Measurements from ENCODE around the gene ZEB2.

The ZEB2 gene

DNA sequence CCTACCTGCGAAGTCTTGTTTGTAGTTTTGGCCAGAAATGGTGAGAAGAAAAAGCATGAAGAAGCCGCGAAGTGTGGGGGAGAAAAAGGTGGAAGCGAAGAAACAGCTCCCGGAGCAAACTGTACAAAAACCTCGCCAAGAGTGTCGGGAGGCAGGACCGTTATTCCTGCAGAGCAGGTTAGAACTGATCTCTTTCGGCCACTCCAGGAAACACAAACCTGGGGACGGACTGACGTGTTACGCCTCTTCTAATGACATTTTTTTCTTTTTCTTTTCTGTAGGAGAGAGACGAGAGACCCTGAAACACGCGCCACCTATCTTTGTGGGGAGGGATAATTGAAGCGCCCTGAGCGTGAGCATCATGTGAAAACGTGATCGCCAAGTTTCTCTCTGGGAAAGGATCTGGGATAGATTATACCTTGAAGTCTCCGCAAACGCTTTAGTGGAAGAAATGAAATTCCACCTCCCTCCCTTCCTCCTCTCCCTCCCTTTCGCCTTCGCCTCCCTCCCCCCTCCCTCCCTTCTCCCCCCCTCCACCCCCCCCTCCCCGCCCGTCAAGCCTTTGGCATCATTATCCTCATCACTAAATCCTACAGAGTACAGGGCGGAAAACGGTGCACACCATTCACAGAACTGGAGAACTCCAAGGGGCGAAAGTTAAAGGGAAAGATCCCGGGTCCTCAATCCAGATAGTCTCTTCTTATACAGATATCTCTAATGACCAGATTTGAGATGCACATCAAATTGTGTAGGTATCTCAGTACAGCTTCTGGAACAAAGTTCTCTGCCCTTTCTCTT lies at the start of gene ZEB2:
Gene ZEB2, minus strand, starts transcription at position 186 of the 798 bp plus-strand sequence. CDS start 2,769 bp downstream, outside the sequence.
- no peak within 1 kb of the TSS for H3K27ac ChIP-seq
- DNase-seq (ENCODE audit: low read depth, low spot score) = no peak

DNA sequence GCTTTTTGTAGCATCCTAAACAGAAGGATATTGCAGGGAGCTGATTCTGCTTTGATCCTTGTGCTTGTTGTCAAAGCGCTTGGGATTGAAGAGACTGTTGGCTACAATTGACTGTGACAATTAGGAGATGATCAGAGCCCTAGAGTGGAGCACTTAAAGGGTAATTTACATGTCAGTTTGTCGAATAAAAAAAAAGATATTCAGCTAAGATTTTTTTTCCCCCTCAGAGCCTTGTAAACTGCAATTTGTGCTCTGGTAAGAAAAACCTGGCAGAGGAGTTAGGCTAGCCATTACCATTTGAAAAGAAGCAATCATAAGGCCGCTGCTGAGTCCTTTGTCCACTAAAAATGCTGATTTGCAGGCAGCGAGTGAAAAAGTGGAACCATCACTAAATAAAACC lies 47.8 kb upstream of the ZEB2 start:
- no peak overlapping the region for H3K27ac ChIP-seq
- no peak for DNase-seq (ENCODE audit: low read depth, low spot score)

DNA sequence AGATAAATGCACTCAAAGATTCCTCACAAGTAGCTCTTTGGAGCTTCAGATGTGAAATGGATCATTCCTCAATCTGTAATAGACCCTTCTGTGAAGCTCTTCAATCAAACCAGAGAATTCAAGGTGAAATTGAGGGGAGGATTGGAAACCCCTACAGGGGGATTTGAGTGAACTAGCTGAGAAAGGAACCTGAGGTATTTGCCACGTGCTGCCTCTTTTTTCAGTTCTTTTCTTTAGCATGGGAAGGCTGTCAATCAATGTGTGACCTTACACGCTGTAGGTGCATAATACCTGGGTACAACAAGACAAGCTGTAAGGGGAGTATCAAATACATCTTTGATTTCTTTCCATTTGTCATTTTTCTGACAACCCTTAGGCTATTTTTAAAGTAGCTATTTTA lies 46.5 kb upstream of the ZEB2 start:
- H3K27ac ChIP-seq = no peak overlapping the region
- no peak for DNase-seq (ENCODE audit: low read depth, low spot score)

DNA sequence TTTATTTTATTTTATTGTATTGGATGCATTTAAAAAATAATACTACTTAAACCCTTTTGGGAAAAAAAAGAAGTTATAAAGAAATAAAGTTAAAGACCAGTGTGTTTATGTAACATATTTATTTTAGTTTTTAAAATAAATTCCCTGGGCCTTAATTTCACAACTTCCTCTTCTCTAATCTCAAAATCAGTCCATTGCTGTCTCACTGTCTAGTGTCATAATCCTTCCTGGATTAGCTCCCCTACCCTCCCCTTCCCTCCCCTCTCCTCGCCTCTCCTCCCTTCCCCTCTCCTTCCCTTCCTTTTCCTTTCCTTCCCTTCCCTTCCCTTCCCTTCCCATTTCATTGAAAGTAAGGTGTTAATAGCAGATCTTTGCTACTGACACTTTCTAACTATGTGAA lies 40.3 kb upstream of the ZEB2 start:
- no peak overlapping the region for H3K27ac ChIP-seq
- no peak for DNase-seq (ENCODE audit: low read depth, low spot score)

DNA sequence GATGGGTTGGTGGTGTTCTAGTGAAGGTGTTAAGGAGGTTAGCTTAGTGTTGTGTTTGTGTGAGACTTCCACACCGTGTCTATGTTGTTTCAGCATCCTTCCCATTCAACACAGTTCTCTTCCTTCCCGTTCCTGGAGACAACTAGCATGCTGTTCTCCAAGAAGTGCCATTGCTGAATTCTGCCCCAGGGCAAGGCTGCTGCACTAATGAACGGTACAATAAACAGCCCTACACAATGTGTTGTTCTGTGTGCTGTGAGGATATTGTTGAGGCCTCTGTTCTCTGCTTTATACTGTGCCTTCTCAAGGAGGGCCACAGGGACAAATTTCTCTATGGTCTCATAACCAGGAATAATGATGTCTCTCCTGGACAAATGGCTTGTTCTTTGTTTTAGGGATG lies 39.8 kb upstream of the ZEB2 start:
- H3K27ac ChIP-seq = no peak overlapping the region
- no peak for DNase-seq (ENCODE audit: low read depth, low spot score)

DNA sequence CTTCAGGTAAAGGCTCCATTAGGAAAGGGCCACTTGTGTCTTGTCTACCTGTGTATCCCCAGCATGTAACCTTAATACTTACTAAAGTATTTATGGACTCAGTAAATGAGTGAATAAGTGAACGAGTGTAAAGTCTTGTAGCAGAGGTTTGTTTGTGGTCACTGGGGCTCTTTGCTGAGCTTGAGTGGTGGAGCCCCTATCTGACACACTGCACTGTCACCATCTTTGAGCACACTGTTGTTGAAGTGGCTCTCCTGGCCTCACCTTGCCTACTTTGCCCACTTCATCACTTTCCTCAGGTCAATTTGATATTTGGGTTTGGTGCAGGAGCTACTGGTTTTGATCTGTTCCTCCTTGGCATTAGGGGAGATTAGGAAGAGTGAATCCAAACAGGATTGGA lies 39.3 kb upstream of the ZEB2 start:
- H3K27ac ChIP-seq = no peak overlapping the region
- DNase-seq (ENCODE audit: low read depth, low spot score) = no peak

DNA sequence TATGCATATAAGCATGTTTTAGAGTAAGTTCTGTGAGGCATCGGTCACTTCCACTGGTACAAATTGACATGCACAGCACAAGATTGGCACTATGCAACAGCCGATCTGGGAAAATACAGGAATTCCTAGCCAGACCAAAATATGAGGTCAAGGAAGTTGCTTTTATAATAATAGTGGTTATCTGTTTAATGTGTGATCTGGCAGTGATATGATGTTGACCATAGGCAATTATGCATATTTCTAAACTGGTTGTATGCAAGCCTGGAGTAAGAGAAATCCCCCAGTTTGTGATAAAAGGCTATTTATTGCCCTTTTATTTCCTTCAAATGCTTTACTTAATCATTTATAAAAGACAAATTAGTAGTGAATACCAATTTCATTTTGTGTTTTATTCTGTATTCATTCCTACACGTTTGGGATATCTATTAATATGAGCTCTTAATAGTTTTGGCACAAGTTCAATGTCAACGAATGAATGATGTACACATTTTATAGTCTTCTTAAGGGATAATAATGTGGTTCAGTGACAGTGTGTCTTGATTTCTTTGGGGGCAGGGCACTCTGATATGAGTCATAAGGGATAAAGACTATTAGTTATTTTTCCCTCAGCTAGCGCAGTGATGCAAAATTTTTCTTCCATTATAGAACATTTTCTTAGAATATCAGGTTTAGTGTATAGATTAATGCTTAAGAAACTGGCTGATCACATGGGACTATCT lies 34.7 kb upstream of the ZEB2 start:
- DNase-seq (ENCODE audit: low read depth, low spot score) = no peak
- H3K27ac ChIP-seq = no peak overlapping the region

DNA sequence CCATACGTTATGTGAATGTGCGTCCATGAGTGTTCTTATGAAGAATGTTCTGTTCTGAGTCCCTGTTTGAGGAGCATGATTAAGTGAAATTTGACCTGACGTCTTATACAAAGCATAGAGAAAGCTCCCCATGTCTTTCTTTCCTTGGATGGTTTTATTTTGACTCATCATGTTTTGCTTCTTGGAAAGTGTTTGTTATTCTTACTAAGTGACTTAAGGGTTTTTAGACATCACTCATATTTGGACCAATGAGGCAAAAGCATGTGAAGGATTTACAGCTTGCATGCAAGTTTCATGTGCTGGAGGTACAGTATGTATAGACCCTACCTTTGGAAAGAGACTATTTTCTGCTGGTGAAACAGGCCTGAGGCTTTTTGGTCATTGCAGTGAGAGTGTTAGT lies 33.5 kb upstream of the ZEB2 start:
- DNase-seq (ENCODE audit: low read depth, low spot score) = peak; percentile 59
- no peak overlapping the region for H3K27ac ChIP-seq

DNA sequence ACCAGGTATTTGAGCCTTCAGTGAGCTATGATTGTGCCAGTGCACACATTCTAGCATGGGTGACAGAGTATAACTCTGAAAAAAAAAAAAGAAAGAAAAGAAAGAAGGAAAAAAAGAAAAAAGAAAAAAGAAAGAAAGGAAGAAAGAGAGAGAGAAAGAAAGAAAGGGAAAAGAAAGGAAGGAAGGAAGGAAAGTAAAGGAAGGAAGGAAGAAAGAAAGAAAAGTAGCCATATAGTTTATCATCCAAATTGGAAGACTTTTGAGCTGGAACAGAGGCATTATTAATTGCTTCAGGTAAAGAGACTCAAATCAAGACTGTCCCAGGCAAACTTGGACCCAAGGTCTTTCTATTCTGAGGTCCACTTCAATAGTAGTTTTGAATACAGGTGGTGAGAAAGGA lies 32.9 kb upstream of the ZEB2 start:
- no peak overlapping the region for H3K27ac ChIP-seq
- no peak for DNase-seq (ENCODE audit: low read depth, low spot score)

DNA sequence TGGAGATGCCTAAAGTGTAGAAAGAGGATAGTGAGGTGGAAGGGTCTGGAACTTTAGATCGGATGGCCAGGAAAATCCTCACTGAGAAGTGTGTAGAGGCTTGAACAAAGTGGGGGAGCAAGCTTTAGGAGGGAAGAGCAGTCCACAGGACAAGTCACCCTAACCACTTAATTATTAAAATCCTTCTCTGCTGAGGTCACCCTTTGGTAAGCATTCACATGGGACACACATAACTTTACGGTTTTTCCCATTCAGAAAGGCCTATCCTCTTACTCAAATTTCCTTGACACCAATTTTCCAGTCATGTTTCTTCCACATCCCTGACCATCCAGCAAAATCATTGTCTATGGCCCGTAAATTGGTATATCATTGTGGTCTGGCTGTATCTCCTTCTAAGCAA lies 31.0 kb upstream of the ZEB2 start:
- no peak overlapping the region for H3K27ac ChIP-seq
- no peak for DNase-seq (ENCODE audit: low read depth, low spot score)

DNA sequence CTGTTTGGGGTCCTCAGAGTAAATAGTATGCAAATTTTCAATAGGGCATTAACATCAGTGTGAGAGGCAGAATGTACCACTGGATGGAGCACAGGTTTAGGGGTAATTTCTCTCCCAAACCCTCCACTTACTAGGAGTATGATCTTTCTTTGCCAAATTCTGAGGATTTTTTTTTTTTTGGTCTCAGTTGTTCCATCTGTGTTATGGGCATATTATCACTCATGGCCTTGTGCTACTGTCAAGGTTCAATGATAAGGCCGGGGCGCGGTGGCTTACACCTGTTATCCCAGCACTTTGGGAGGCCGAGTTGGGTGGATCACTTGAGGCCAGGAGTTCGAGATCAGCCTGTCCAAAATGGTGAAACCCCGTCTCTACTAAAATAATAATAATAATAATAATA lies 30.2 kb upstream of the ZEB2 start:
- no peak for DNase-seq (ENCODE audit: low read depth, low spot score)
- H3K27ac ChIP-seq = no peak overlapping the region

DNA sequence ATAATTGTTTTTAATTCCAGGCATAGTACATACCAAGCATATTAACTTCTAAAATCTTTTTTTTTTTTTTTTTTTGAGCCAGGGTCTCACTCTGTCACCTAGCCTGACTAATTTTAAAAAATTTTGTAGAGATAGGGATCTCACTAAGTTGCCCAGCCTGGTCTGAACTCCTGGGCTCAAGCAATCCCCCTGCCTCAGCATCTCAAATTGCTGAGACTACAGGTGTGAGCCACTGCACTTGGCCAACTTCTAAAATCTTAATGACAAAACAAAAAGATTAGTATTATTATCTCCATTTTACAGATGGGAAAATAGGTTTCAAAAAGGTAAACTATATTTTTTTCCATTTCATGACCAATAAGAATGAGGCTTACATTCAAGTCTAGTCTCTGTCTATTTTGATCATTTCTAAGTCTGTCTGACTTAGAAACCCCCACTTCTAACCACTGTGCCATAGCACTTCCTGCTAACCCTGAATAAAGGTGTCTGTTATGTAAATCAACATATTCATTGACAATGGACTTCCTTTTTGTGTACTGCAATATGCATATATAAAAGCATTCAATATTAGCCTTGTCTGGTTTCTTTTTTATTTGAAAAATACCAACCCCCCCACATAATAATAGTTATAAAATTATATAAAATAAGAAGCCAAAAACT lies 28.7 kb upstream of the ZEB2 start:
- DNase-seq (ENCODE audit: low read depth, low spot score) = no peak
- no peak overlapping the region for H3K27ac ChIP-seq

DNA sequence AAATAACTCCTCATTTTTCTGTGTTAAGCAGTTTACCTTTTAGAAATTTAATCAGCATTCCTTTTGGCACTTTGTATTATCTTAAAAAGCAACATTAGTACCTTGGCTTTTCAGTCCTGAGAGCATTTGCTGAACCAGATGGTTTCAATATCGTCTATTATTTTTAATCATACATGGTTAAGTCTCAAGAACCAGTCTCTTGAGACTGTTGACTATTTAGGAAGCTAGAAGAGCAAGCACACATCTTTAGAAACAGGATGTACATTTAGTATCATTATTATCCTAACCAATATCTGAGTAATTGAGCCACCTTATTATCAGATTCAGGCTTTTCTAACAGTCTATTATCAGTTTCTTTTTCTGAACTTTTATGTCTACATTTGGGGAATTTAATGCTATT lies 28.2 kb upstream of the ZEB2 start:
- DNase-seq (ENCODE audit: low read depth, low spot score) = no peak
- no peak overlapping the region for H3K27ac ChIP-seq

DNA sequence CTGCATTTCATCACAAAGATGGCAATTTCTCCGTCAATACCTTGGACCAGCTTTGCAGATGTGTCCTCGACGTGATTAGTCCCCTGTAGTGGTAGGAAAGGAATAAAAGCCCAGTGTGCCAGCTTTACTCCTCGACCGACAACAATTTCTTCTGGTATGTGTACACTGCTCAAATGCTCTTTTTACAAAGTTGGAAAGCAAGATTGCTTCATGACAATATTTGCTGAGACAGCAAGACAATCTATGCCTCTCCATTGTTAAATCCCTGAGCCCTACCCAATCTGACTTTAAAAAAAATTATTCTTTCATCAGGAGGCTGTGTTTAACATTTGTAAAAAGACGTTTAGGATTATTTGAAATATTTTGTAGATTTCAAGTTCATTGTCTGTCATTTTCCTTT lies 27.6 kb upstream of the ZEB2 start:
- no peak for DNase-seq (ENCODE audit: low read depth, low spot score)
- no peak overlapping the region for H3K27ac ChIP-seq

DNA sequence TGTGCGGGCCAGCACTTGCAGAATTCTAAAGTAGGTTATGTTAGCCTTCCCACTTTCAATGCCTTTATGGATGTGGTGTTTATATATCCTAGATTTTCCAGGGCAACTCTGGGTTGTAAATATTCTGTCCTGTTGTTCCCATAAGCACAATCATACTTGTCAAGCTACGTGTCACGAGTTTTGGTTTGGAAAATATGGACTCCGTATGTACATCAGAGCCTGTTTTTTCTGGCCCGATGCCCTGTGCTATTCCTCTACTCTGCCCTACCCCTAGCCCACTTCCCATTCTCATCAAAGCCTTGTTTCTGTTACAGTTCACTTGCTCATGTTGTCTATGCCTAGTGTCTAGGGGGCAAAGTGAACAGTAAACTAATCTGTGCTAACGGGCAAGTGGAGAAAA lies 27.0 kb upstream of the ZEB2 start:
- H3K27ac ChIP-seq = no peak overlapping the region

DNA sequence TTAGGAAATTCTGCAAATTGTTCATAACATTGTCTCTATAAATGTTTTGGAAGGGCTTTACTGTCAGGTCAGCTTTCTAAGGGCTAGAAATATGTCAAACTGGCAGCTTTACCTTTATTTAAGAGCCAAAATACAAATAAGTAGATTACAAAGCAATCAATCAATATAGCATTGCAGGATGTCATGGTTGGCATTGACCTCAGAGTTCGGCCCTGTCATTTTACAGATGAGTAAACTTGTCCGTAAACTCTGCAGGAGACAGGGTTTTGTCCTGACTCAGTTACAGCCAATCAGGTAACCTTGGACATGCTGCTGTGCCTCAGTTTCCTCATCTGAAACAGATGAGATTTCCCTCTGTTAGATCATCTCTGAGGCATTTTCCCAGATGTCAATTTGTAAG lies 25.9 kb upstream of the ZEB2 start:
- no peak overlapping the region for H3K27ac ChIP-seq
- DNase-seq (ENCODE audit: low read depth, low spot score) = no peak

More for the DNA sequence above, 27.0 kb upstream of the ZEB2 start:
- DNase-seq (ENCODE audit: low read depth, low spot score) = no peak

DNA sequence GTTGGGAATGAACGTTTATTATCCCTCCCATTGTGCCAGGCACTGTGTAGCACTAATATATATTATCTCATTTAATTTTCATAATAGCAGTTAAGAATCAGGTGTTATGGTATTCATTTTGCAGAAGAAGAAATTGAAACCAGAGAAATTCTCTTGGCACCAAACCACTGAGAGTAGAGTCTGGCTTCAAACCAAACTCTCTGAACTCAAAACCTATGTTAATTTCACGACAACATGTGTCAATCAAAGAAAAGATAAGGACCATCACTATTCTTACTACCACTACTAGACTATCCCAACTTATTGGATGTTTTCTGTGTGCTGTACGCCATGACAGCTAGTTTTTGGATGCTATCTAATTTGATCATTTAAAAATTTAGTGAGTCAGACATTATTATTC lies 24.1 kb upstream of the ZEB2 start:
- no peak overlapping the region for H3K27ac ChIP-seq
- no peak for DNase-seq (ENCODE audit: low read depth, low spot score)

DNA sequence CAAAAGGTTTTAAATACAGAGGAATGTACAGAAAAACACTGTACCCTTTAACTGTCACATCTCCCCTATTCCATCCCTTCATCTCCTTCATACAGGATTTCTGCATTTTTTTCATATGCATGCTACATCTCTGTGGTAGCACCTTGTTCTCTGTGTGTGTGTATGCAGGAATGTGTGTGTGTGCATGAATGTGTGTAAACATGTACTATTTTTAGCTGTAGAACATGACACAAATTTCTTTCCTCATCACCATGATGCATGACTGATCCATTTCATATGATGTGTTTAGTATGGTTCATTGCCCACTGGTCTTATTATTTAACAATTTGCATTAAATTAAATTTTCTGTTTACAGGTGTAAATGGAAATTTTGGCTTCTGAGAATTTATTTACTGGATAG lies 21.5 kb upstream of the ZEB2 start:
- DNase-seq (ENCODE audit: low read depth, low spot score) = no peak
- no peak overlapping the region for H3K27ac ChIP-seq

DNA sequence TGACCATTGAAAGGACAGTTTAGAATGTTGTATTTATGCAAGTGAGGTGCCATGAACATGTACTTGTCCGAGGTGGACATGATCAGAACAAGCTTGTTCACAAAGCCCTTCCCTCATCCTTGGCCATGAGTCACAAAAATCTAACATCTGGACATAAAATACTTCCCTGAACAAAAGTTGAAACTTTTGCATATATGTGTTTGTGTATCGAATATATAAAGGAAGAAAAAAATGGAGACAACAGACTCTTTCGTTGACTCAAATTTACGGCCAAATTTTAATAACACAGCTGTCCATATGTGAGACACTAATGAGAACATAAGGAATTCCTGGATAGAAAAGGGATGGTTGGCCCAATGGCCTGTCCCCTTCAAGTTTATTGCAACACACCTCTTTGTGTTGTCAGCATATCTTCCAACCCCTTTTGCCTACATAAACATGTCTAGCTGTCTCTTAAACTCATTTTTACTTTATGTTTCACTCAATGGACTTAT lies 19.4 kb upstream of the ZEB2 start:
- no peak overlapping the region for H3K27ac ChIP-seq
- no peak for DNase-seq (ENCODE audit: low read depth, low spot score)

DNA sequence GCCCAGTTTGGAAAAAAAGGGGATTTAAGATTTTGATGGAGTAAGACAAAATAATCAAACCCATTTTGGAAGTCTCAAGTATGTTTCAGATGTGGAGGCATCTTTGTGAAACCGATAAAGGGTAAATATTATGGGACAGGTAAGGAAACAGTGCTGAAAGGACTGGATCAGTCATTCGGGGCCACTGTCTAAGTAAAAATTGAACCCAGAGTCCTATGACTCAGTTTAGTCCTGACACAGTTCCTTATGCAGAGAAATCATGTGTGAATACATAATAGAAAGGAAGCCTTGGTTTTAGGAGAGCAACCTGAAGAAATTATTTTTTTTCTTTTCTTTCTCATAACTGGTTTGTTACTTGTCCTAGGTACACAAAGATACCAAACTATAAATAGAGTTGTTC lies 15.4 kb upstream of the ZEB2 start:
- H3K27ac ChIP-seq = no peak overlapping the region

DNA sequence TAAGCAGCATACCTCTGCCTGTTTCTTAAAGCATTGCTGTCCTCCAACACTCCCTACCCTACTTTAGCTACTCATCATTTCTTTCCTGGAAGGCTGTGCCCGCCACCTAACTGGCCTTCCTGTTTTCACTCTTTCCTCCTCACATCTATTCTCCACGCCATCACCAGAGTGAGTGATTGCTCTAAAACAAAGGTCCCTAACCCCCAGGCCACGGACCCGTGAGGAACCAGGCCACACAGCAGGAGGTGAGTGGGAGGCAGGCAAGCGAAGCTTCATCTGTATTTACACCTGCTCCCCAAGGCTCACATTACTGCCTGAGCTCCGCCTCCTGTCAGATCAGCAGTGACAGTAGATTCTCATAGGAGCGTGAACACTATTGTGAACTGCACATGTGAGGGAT lies 13.3 kb upstream of the ZEB2 start:
- no peak for DNase-seq (ENCODE audit: low read depth, low spot score)
- no peak overlapping the region for H3K27ac ChIP-seq

More for the DNA sequence above, 15.4 kb upstream of the ZEB2 start:
- no peak for DNase-seq (ENCODE audit: low read depth, low spot score)

All from epithelial cell of prostate (primary cell).